ENCODE results near the gene GRK1.
"Not testable (repeated sequence)": the region's sequence is repeated elsewhere in the genome, so short reads cannot be mapped to it uniquely, and the experiment has no call there.

The GRK1 gene

GRCh38 chr13:113666951-113667701 is at the start of gene GRK1:
Gene GRK1, plus strand, starts transcription at chr13:113667219. Its CDS starts 168 bp downstream, at chr13:113667387.
- DNase-seq, result no peak

- DNase-seq, result no peak
Observed at GRCh38 chr13:113617961-113618360, 49.1 kb upstream of the GRK1 start.

GRCh38 chr13:113618455-113618854 is 48.6 kb upstream of the GRK1 start:
- no peak for DNase-seq

- DNase-seq, result no peak
Observed at GRCh38 chr13:113620036-113620796, 46.8 kb upstream of the GRK1 start.

- no peak for DNase-seq
Observed at GRCh38 chr13:113621046-113621445, 46.0 kb upstream of the GRK1 start.

- not testable (repeated sequence) for DNase-seq
Observed at GRCh38 chr13:113621498-113621897, 45.5 kb upstream of the GRK1 start.

- DNase-seq, result not testable (repeated sequence)
Observed at GRCh38 chr13:113621986-113622550, 45.0 kb upstream of the GRK1 start.

- DNase-seq, result no peak
Observed at GRCh38 chr13:113622791-113623490, 44.1 kb upstream of the GRK1 start.

GRCh38 chr13:113623491-113624234 is 43.4 kb upstream of the GRK1 start:
- no peak for DNase-seq

- no peak for DNase-seq
Observed at GRCh38 chr13:113624235-113624587, 42.8 kb upstream of the GRK1 start.

GRCh38 chr13:113624640-113625304 is 42.2 kb upstream of the GRK1 start:
- not testable (repeated sequence) for DNase-seq

- no peak for DNase-seq
Observed at GRCh38 chr13:113625965-113626721, 40.9 kb upstream of the GRK1 start.

- no peak for DNase-seq
Observed at GRCh38 chr13:113627136-113627535, 39.9 kb upstream of the GRK1 start.

- no peak for DNase-seq
Observed at GRCh38 chr13:113628291-113629270, 38.4 kb upstream of the GRK1 start.

- DNase-seq, result no peak
Observed at GRCh38 chr13:113629866-113630265, 37.2 kb upstream of the GRK1 start.

GRCh38 chr13:113630296-113630695 is 36.7 kb upstream of the GRK1 start:
- no peak for DNase-seq

GRCh38 chr13:113630804-113631203 is 36.2 kb upstream of the GRK1 start:
- no peak for DNase-seq

GRCh38 chr13:113631341-113632095 is 35.5 kb upstream of the GRK1 start:
- DNase-seq, result no peak
